HG03354 (cell line): ENCODE data around the gene SP5.
"Not testable (repeated sequence)": the region's sequence is repeated elsewhere in the genome, so short reads cannot be mapped to it uniquely, and the experiment has no call there.

ENCODE experiments used
- ATAC-seq: cut with Tn5 transposase; IDR thresholded peaks from one replicate; pipeline ENCODE4 v1.9.1; 2021; ENCODE audit warnings: mild to moderate bottlenecking; ENCODE audit not compliant: unreplicated experiment, poor library complexity, severe bottlenecking

SP5 gene

GRCh38 chr2:170733798-170734600 lies 18.9 kb downstream of the SP5 start:
- no peak for ATAC-seq

- not testable (repeated sequence) for ATAC-seq
Observed at GRCh38 chr2:170734601-170735000, 19.5 kb downstream of the SP5 start.

GRCh38 chr2:170736628-170737027 lies 21.5 kb downstream of the SP5 start:
- no peak for ATAC-seq

GRCh38 chr2:170737406-170737805 lies 22.3 kb downstream of the SP5 start:
- no peak for ATAC-seq

- ATAC-seq = no peak
Observed at GRCh38 chr2:170737821-170738220, 22.7 kb downstream of the SP5 start.

- ATAC-seq = no peak
Observed at GRCh38 chr2:170739048-170739447, 23.9 kb downstream of the SP5 start.

- no peak for ATAC-seq
Observed at GRCh38 chr2:170739507-170740046, 24.4 kb downstream of the SP5 start.

- ATAC-seq = no peak
Observed at GRCh38 chr2:170740660-170741059, 25.5 kb downstream of the SP5 start.

GRCh38 chr2:170742000-170742399 lies 26.9 kb downstream of the SP5 start:
- no peak for ATAC-seq

- ATAC-seq = no peak
Observed at GRCh38 chr2:170742896-170743529, 27.9 kb downstream of the SP5 start.

- ATAC-seq = no peak
Observed at GRCh38 chr2:170743530-170744239, 28.5 kb downstream of the SP5 start.

- no peak for ATAC-seq
Observed at GRCh38 chr2:170744248-170745002, 29.3 kb downstream of the SP5 start.

GRCh38 chr2:170745305-170745704 lies 30.2 kb downstream of the SP5 start:
- ATAC-seq = no peak

GRCh38 chr2:170747921-170748320 lies 32.8 kb downstream of the SP5 start:
- no peak for ATAC-seq

- ATAC-seq = not testable (repeated sequence)
Observed at GRCh38 chr2:170751555-170751954, 36.4 kb downstream of the SP5 start.

- no peak for ATAC-seq
Observed at GRCh38 chr2:170761572-170761971, 46.4 kb downstream of the SP5 start.

- ATAC-seq = no peak
Observed at GRCh38 chr2:170762760-170763159, 47.6 kb downstream of the SP5 start.

GRCh38 chr2:170763232-170763631 lies 48.1 kb downstream of the SP5 start:
- ATAC-seq = no peak

GRCh38 chr2:170764880-170765261 lies 49.7 kb downstream of the SP5 start:
- ATAC-seq = no peak

- ATAC-seq = no peak
Observed at GRCh38 chr2:170766693-170767092, 51.6 kb downstream of the SP5 start.
